HG03108 (cell line): Measurements from ENCODE around the gene LMO2.
"Not testable (repeated sequence)": the region's sequence is repeated elsewhere in the genome, so short reads cannot be mapped to it uniquely, and the experiment has no call there.

Source experiments
- ATAC-seq: cut with Tn5 transposase; IDR thresholded peaks from one replicate; pipeline ENCODE4 v1.9.1; 2021; ENCODE audit warnings: moderate library complexity; ENCODE audit not compliant: unreplicated experiment

LMO2 gene

GRCh38 chr11:33828604-33829429 lies 63.1 kb downstream of the LMO2 start:
- no peak for ATAC-seq

DNA sequence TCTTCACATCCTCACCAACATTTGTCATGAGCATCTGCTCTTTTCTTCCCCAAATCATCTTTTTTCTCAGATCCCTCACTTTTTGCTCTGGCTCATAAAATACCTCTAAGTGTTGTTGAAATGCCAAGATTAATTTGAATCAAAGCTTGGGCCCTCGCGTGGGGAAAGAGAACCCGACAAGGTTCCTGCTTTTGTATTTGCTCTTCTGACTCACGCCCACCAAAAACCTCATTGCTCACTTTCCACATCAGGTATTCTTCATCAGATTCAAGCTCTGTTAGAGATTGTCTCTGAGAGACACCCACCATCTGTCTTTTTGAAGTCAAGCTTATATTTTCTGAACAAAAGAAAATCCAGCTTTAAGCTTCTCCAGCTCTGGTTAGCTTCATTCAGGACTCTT lies 64.7 kb downstream of the LMO2 start:
- ATAC-seq, result no peak

- no peak for ATAC-seq
Observed at GRCh38 chr11:33825854-33826560, 65.9 kb downstream of the LMO2 start.

GRCh38 chr11:33822981-33823380 lies 68.9 kb downstream of the LMO2 start:
- not testable (repeated sequence) for ATAC-seq

GRCh38 chr11:33819278-33820035 lies 72.4 kb downstream of the LMO2 start:
- ATAC-seq, result no peak
